Kidney epithelial cell (primary cell): ENCODE measurements around the gene UTS2R. TPM values are rescaled to one million over a fixed set of nuclear protein-coding genes. Genes with fewer than 3 reads are reported as not detected.

Experiments
- DNase-seq: peaks from one replicate; pipeline ENCODE4 v3.0.0-alpha.2; 2010; ENCODE audit warnings: low read depth
- H3K27me3 ChIP-seq: 2 replicates; pipeline ENCODE4 v1.6.0; 2011; ENCODE audit warnings: low read length; ENCODE audit not compliant: control insufficient read depth, insufficient read depth
- H3K36me3 ChIP-seq: 2 replicates; pipeline ENCODE4 v1.5.1; 2011; ENCODE audit warnings: low read length; ENCODE audit not compliant: control insufficient read depth, insufficient read depth
- H3K4me3 ChIP-seq: 2 replicates; pipeline ENCODE4 v1.5.1; 2011; ENCODE audit warnings: low read depth, mild to moderate bottlenecking, control low read depth, low read length
- total RNA-seq: library from RNA; depleted of rRNA; stranded (reverse); fragments of >200 nt; gene quantifications from 2 replicates; pipeline ENCODE4 v1.2.3, GENCODE V29; 2015
- TF ChIP-seq, protein P1 (sequence below): IDR thresholded peaks from 2 replicates; pipeline ENCODE4 v1.5.1; 2011; ENCODE audit warnings: mild to moderate bottlenecking, moderate library complexity, low read length, control low read depth, inconsistent platforms; ENCODE audit not compliant: insufficient read depth, poor library complexity, severe bottlenecking

Gene UTS2R
- total RNA-seq, 1 donor from 2014 or later = not detected

DNA sequence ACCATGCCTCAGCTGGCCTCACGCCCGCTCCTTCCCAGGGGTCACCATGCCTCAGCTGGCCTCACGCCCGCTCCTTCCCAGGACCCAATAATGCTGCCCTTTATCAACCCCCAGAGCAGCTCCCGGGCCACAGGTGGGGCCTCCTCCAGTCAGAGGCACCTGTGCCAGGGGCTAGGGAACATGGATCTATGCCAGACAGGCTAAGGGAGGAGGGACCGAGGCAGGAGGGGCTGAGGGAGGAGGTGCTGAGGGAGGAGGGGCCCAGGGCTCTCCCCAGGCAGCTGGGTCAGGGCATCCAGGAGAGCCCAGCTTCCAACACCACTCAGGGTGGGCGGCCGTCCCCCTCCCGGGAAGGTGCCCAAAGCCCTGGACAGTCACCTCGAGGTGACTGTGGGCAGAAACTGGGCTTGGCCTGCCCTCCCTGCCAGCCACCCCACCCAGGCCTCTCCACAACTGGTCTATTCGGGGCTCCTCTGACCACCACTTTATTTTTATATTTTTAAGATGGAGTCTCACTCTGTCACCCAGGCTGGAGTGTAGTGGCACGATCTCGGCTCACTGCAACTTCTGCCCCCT, 19.4 kb downstream of the UTS2R start:
- H3K4me3 ChIP-seq = no peak overlapping the region
- TF ChIP-seq, protein P1, sequence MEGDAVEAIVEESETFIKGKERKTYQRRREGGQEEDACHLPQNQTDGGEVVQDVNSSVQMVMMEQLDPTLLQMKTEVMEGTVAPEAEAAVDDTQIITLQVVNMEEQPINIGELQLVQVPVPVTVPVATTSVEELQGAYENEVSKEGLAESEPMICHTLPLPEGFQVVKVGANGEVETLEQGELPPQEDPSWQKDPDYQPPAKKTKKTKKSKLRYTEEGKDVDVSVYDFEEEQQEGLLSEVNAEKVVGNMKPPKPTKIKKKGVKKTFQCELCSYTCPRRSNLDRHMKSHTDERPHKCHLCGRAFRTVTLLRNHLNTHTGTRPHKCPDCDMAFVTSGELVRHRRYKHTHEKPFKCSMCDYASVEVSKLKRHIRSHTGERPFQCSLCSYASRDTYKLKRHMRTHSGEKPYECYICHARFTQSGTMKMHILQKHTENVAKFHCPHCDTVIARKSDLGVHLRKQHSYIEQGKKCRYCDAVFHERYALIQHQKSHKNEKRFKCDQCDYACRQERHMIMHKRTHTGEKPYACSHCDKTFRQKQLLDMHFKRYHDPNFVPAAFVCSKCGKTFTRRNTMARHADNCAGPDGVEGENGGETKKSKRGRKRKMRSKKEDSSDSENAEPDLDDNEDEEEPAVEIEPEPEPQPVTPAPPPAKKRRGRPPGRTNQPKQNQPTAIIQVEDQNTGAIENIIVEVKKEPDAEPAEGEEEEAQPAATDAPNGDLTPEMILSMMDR = no peak
- H3K27me3 ChIP-seq = peaks cover 22% of the 10 kb centered on the region
- no peak for DNase-seq
- H3K36me3 ChIP-seq = no peaks in the 10 kb centered on the region

DNA sequence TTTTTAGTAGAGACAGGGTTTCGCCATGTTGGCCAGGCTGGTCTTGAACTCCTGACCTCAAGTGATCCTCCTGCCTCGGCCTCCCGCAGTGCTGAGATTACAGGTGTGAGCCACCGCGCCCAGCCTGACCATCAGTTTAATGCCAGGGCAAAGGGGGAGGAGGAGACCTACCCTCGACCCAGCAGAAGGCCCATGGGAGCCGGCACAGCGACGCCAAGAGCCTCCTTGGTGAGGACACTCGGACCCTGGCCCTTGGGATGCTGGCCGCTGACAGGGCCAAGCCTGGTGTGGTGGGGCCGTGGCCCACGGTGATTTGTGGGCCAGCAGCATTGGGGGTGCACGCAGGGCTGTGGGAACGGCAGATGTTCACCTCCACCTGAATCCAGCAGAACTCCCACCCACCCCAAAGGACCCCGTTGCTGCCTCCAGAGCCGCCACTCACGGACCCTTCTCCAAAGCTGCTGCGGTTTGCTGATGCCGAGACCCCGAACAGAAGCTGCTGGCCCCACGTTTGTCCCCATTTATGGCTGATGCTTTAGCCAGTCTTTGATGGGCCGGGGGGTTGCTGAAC, 20.0 kb downstream of the UTS2R start:
- TF ChIP-seq, protein P1 = no peak
- no peak for DNase-seq
- H3K27me3 ChIP-seq = peaks cover 18% of the 10 kb centered on the region
- H3K4me3 ChIP-seq = no peak overlapping the region
- H3K36me3 ChIP-seq = no peaks in the 10 kb centered on the region

DNA sequence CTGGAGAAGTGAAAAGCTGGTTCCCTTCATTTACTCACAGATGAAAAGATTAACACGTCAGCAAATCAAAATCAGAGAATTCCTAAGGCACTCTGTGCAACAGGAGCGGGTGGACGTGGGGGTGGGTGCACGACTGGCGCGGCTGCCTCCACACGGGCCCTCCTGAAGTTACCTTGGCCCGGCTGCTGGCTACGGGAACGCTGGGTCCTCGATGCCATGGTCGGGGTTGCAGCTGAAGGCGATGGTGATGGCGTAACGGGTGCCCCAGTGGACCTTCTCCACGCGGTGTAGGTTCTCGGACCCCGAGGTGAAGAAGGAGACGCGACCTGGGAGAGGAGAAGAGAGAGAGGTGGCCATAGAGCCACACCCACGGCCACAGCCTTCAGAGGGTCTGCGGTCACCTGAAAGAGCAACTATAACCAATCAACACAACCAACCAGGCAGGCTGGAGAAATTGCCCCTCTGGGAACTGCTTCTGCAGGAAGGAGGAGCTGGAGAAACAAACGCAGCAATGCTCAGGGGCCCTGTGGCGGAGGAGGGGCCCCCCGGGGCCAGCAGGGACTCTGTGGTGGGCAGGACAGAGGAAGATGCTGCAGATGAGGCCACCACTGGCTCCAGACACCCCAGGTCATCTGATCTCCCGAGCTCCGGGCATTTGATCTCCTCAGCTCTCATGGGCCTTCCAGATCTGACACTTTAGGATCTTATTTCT, 20.8 kb downstream of the UTS2R start:
- Histone ChIP-seq H3K36me3 (no peaks in the 10 kb centered on the region), H3K27me3 (peaks cover 10% of the 10 kb centered on the region), H3K4me3 (no peak overlapping the region)
- no peak for DNase-seq
- TF ChIP-seq, protein P1 = no peak

DNA sequence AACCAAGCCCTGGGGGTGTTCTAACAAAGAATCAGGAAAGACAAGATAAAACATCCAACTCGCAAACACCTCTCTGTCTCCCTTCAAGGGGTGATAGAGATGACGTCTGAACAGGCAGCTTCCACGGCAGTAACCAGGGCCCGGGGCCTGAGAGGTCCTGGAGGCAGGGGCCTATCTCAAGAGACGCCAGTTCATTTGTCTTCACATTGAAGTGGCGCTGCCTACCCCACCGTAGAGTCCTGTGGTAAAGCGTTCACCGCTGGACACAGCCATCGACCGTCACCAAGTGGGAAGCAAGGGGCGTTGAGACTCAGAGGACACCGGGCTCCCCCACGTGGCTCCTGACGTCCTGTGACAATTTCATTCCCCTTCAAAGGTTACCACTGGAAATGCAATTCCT, 21.4 kb downstream of the UTS2R start:
- H3K27me3 ChIP-seq = peaks cover 4% of the 10 kb centered on the region
- no peaks in the 10 kb centered on the region for H3K36me3 ChIP-seq
- no peak overlapping the region for H3K4me3 ChIP-seq
- no peak for DNase-seq
- TF ChIP-seq, protein P1 = no peak

DNA sequence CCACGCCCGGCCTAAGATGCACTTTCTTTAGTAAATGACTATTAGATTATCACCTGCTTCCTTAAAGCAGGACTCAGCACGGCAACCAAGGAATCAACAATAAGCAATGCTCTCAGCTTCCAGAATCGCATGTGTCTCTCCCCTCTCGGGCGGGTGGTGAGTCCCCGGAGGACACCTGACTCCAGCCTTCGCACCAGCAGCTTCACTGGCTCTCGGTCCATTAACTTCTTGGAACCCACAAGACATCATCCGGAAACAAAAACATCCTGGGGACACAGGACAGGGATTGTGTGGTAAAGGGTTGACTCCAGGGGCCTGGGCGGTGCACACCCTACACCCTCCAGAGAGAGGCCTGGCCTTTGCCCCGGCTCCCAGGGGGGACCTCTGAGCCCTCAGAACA, 22.7 kb downstream of the UTS2R start:
- Histone ChIP-seq H3K36me3 (no peaks in the 10 kb centered on the region), H3K4me3 (no peak overlapping the region), H3K27me3 (no peaks in the 10 kb centered on the region)
- TF ChIP-seq, protein P1 = no peak
- no peak for DNase-seq
